Right atrium auricular region (tissue), 2 donors: Measurements from ENCODE around the gene POU5F1. TPM values are rescaled to one million over a fixed set of nuclear protein-coding genes. Genes with fewer than 3 reads are reported as not detected.
"Not testable (repeated sequence)": the region's sequence is repeated elsewhere in the genome, so short reads cannot be mapped to it uniquely, and the experiment has no call there.

Experiments used
- DNase-seq: peaks from one replicate; pipeline ENCODE4 v3.0.0-alpha.2; 2019; ENCODE audit warnings: low spot score
- H3K27ac ChIP-seq, 2 donors: fragments of 200-600 bp; sonication (generic); 1 replicate in 1 of 2; 2 replicates in 1 of 2; pipeline ENCODE4 v1.5.1; 2016 to 2019
- H3K27me3 ChIP-seq, 2 donors: fragments of 200-600 bp; sonication (generic); one replicate each; pipeline versions ENCODE4 v1.5.1 to v1.6.0; 2017 to 2019
- H3K36me3 ChIP-seq: fragments of 200-600 bp; sonication (generic); one replicate; pipeline ENCODE4 v1.5.1; 2016
- H3K4me1 ChIP-seq, 2 donors: fragments of 200-600 bp; sonication (generic); one replicate each; pipeline versions ENCODE4 v1.5.1 to v1.6.0; 2017 to 2019
- H3K4me3 ChIP-seq, 2 donors: fragments of 200-600 bp; sonication (generic); 1 replicate in 1 of 2; 2 replicates in 1 of 2; pipeline ENCODE4 v1.5.1; 2017 to 2019; ENCODE audit warnings: mild to moderate bottlenecking in 1 of 2, moderate library complexity in 1 of 2
- H3K9me3 ChIP-seq, 2 donors: fragments of 200-600 bp; sonication (generic); one replicate each; pipeline ENCODE4 v1.5.1; 2019
- CTCF ChIP-seq, 2 donors: fragments of 200-600 bp; sonication (generic); IDR thresholded peaks; one replicate each; pipeline ENCODE4 v1.5.1; 2019; ENCODE audit warnings: antibody characterized with exemption in 2 of 2
- total RNA-seq, 2 donors: library from RNA; depleted of rRNA; stranded (reverse); fragments of >200 nt; gene quantifications; one replicate each; pipeline ENCODE4 v1.1.0, GENCODE V29; 2016

Gene POU5F1
- total RNA-seq, 2 donors from 2014 or later, result not detected

GRCh38 chr6:31193206-31193605, 22.7 kb upstream of the POU5F1 start:
- no peak overlapping the region for H3K4me3 ChIP-seq
- H3K9me3 ChIP-seq, result no peaks in the 10 kb centered on the region
- no peak overlapping the region for H3K27ac ChIP-seq
- no peak for TF ChIP-seq CTCF (IDR thresholded peaks at IDR 0.05)
- H3K36me3 ChIP-seq, result no peaks in the 10 kb centered on the region
- no peaks in the 10 kb centered on the region for H3K27me3 ChIP-seq
- no peak for DNase-seq
- H3K4me1 ChIP-seq, result peaks cover 0 to 2% of the 10 kb centered on the region in 2 donors

- H3K27ac ChIP-seq, H3K4me3 ChIP-seq, H3K27me3 ChIP-seq, H3K36me3 ChIP-seq, H3K9me3 ChIP-seq, H3K4me1 ChIP-seq, DNase-seq: not testable (repeated sequence)
- TF ChIP-seq CTCF (IDR thresholded peaks at IDR 0.05), result peak; percentile 27 to 70
Observed at GRCh38 chr6:31192431-31193105, 22.1 kb upstream of the POU5F1 start.

GRCh38 chr6:31190488-31190887, 20.0 kb upstream of the POU5F1 start:
- no peaks in the 10 kb centered on the region for H3K4me1 ChIP-seq
- H3K9me3 ChIP-seq, result no peaks in the 10 kb centered on the region
- no peak for TF ChIP-seq CTCF (IDR thresholded peaks at IDR 0.05)
- no peak for DNase-seq
- H3K36me3 ChIP-seq, result no peaks in the 10 kb centered on the region
- no peaks in the 10 kb centered on the region for H3K27me3 ChIP-seq
- no peak overlapping the region for H3K27ac ChIP-seq
- H3K4me3 ChIP-seq, result no peak overlapping the region

GRCh38 chr6:31189223-31189622, 18.7 kb upstream of the POU5F1 start:
- not testable (repeated sequence) for H3K27ac ChIP-seq, H3K27me3 ChIP-seq, DNase-seq, H3K4me1 ChIP-seq, H3K4me3 ChIP-seq, H3K9me3 ChIP-seq, H3K36me3 ChIP-seq

GRCh38 chr6:31187780-31188194, 17.3 kb upstream of the POU5F1 start:
- DNase-seq, result no peak
- H3K27me3 ChIP-seq, result no peaks in the 10 kb centered on the region
- no peak overlapping the region for H3K27ac ChIP-seq

More at GRCh38 chr6:31187780-31188194, 17.3 kb upstream of the POU5F1 start:
- no peaks in the 10 kb centered on the region for H3K4me1 ChIP-seq
- H3K36me3 ChIP-seq, result no peaks in the 10 kb centered on the region
- no peak for TF ChIP-seq CTCF (IDR thresholded peaks at IDR 0.05)
- H3K9me3 ChIP-seq, result no peaks in the 10 kb centered on the region
- H3K4me3 ChIP-seq, result no peak overlapping the region
